GM12873 (cell line): ENCODE results near the gene ERCC6L2.

ENCODE experiments used
- CTCF ChIP-seq: IDR thresholded peaks from 2 replicates; pipeline ENCODE4 v1.5.1; 2012; ENCODE audit warnings: low read depth, mild to moderate bottlenecking, moderate library complexity, low read length, control low read depth; ENCODE audit not compliant: insufficient read depth; ENCODE audit errors: missing control alignments

ERCC6L2 gene

DNA sequence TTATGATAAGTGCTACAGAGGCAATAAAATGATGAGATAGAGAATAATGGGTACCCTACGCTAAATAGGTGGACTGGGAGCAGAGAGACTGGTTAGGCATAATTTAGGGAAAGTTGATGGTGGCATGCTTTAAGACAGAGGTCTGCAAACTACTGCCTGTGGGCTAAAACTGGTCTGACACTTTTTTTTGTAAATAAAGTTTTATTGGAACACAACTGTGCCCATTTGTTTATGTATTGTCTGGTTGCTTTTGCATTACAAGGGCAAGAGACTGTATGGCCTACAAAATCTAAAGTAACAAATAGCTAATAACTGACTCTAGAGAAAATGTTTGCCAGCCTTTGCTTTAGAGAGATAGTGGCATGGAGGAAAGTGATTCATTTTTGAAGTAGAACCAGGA lies 2.5 kb downstream of the ERCC6L2 start:
- no peak for TF ChIP-seq CTCF

DNA sequence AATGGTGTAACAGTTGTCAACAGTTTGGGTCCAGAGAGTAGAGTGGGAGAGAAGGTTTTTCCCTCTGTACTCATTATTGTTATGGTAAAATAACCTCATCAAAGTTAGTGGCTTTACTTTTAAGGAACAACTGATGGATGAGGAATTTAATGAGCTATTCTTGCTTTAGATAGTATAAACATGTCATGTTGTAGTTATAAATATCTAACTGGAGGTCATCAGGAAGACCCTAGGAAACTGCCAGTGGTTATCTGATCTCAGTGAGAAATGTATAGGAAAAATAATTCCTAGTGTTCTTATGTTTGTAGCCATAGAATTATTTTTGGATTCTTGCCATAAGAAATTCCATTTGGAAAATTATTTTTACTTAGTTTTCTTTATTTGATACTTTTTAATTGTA lies 4.1 kb downstream of the ERCC6L2 start:
- TF ChIP-seq CTCF: no peak

DNA sequence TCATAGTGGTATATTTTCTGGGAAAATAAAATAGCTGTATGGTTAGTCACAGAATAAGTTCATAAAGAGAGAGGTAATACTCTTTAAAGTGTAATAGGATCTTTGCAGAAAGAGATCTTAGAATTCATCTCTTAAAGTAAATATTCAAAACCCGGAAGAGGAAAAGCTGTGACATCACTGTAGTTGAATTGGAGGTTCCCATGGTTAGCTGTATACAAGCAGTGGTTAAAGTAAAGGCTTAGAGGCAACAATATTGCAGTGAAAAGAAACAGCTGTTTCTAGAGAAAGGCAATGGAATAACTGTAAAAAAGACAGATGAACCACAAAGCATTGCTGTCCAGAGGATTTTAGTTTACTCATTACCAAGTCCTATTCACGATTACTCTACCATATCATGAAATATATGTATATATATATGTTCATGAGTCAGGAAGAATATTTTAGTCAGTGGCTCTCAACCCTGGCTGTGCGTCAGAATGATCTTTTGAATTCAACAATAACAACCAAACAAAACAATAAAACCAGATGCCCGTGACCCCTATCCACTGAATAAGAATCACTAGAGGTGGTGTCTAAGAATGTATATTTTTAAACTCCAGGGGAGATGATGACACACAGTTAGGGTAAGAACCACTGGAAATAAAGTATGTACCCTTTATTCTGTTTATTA lies 4.7 kb downstream of the ERCC6L2 start:
- no peak for TF ChIP-seq CTCF

GRCh38 chr9:95887926-95888497 lies 12.5 kb downstream of the ERCC6L2 start:
- TF ChIP-seq CTCF: no peak

- TF ChIP-seq CTCF: no peak
Measured at GRCh38 chr9:95890594-95890993, 15.1 kb downstream of the ERCC6L2 start.

- no peak for TF ChIP-seq CTCF
Measured at GRCh38 chr9:95891067-95891671, 15.7 kb downstream of the ERCC6L2 start.

GRCh38 chr9:95892690-95893089 lies 17.2 kb downstream of the ERCC6L2 start:
- no peak for TF ChIP-seq CTCF
